MM.1S (cell line): ENCODE measurements around the gene AUP1.

Experiments used
- DNase-seq: peaks from one replicate; pipeline ENCODE4 v3.0.0-alpha.2; 2015
- H2AFZ ChIP-seq: fragments of 300-600 bp; sonication (generic); 2 replicates; pipeline ENCODE4 v1.6.0; 2016; ENCODE audit warnings: antibody characterized with exemption, low read length
- H3F3A ChIP-seq: fragments of 300-600 bp; sonication (generic); 2 replicates; pipeline ENCODE4 v1.6.1; 2016; ENCODE audit warnings: mild to moderate bottlenecking, antibody characterized with exemption, low read length, moderate library complexity, mixed read lengths; ENCODE audit not compliant: insufficient read depth
- H3K27ac ChIP-seq: fragments of 300-600 bp; sonication (generic); 2 replicates; pipeline ENCODE4 v1.5.1; 2016; ENCODE audit warnings: mild to moderate bottlenecking, low read length
- H3K27me3 ChIP-seq: fragments of 300-600 bp; sonication (generic); replicated peaks from 2 replicates; pipeline ENCODE4 v1.6.0; 2016; ENCODE audit warnings: low read length; ENCODE audit not compliant: insufficient read depth
- H3K36me3 ChIP-seq: fragments of 300-600 bp; sonication (generic); replicated peaks from 2 replicates; pipeline ENCODE4 v1.6.1; 2016; ENCODE audit warnings: mild to moderate bottlenecking, low read length, mixed read lengths; ENCODE audit not compliant: insufficient read depth
- H3K4me1 ChIP-seq: fragments of 300-600 bp; sonication (generic); 2 replicates; pipeline ENCODE4 v1.6.1; 2016; ENCODE audit warnings: low read length, mixed read lengths
- H3K4me2 ChIP-seq: fragments of 300-600 bp; sonication (generic); 2 replicates; pipeline ENCODE4 v1.6.0; 2016; ENCODE audit warnings: low read depth, low read length
- H3K4me3 ChIP-seq: fragments of 300-600 bp; sonication (generic); 2 replicates; pipeline ENCODE4 v1.5.1; 2016; ENCODE audit warnings: low read length, mixed read lengths
- H3K79me2 ChIP-seq: fragments of 300-600 bp; sonication (generic); 2 replicates; pipeline ENCODE4 v1.6.1; 2016; ENCODE audit warnings: mixed run types, low read length, mixed read lengths
- H3K9ac ChIP-seq: fragments of 300-600 bp; sonication (generic); 2 replicates; pipeline ENCODE4 v1.6.1; 2016; ENCODE audit warnings: low read length, mixed read lengths
- H3K9me2 ChIP-seq: fragments of 300-600 bp; sonication (generic); replicated peaks from 2 replicates; pipeline ENCODE4 v1.6.1; 2016; ENCODE audit warnings: mild to moderate bottlenecking, low read length, mixed read lengths; ENCODE audit not compliant: insufficient read depth
- H3K9me3 ChIP-seq: fragments of 300-600 bp; sonication (generic); replicated peaks from 2 replicates; pipeline ENCODE4 v1.6.1; 2016; ENCODE audit warnings: mild to moderate bottlenecking, low read length, mixed read lengths; ENCODE audit not compliant: insufficient read depth
- H4K20me1 ChIP-seq: fragments of 300-600 bp; sonication (generic); 2 replicates; pipeline ENCODE4 v1.6.1; 2016; ENCODE audit warnings: mild to moderate bottlenecking, low read length, moderate library complexity, mixed read lengths; ENCODE audit not compliant: insufficient read depth
- EZH2 ChIP-seq: fragments of 300-600 bp; sonication (generic); optimal IDR thresholded peaks from 2 replicates; pipeline ENCODE3; 2017; ENCODE audit warnings: low read depth, mild to moderate bottlenecking, antibody characterized with exemption, low read length, mixed read lengths
- EZH2phosphoT487 ChIP-seq: fragments of 300-600 bp; sonication (generic); IDR thresholded peaks from 2 replicates; pipeline ENCODE4 v1.6.1; 2018; ENCODE audit warnings: antibody characterized with exemption, low read length
- TF ChIP-seq, protein P1 (sequence below): fragments of 300-600 bp; sonication (generic); IDR thresholded peaks from 2 replicates; pipeline ENCODE4 v1.5.1; 2016; ENCODE audit warnings: antibody characterized with exemption, low read length, mixed read lengths

Gene AUP1

GRCh38 chr2:74548900-74549826 lies 19.7 kb upstream of the AUP1 start:
- Histone ChIP-seq H3K4me2 (peak overlapping the region; percentile 71), H3K4me1 (peaks cover 3% of the 10 kb centered on the region; the same call in 1 of the 2 replicates), H3K79me2 (no peaks in the 10 kb centered on the region), H2AFZ (peak overlapping the region; percentile 54; the same call in 1 of the 2 replicates), H3K36me3 (no peaks in the 10 kb centered on the region), H3K9ac (no peak overlapping the region), H4K20me1 (no peaks in the 10 kb centered on the region), H3F3A (no peaks in the 10 kb centered on the region), H3K9me3 (no peaks in the 10 kb centered on the region), H3K27ac (no peak overlapping the region), H3K9me2 (no peaks in the 10 kb centered on the region), H3K4me3 (peak overlapping the region; percentile 51), H3K27me3 (peaks cover 52% of the 10 kb centered on the region)
- DNase-seq: no peak
- TF ChIP-seq EZH2 (peak; percentile 26), EZH2phosphoT487 (no peak)

DNA sequence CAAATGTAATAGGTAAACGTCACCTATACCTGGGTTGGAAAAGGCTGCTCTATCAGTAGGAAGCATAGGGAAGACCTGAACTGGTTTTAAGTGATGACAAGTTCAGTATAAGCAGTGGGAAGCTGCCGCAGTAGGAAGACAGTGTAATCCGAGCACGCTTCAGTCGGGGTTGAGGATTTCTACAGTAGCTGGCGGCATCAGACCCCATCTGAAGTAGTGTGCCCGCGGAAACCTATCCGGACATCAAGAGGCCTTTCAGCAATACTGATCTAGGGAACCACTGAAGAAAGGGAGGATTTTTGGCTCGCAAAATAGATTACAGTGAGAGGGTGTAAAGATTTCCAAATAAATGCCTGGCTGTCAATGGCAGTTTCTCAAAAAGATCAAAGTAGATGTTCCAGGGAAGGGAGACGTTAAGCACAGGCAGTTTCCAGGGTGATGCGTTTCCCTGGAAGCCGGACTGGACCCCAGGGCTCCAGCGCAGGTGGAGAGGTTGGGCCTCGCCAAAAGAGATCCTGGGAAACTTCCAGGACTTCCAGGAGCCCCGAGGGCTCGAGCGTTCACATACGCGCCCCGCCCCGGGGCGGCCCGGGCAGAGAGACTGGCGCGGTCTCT lies 18.9 kb upstream of the AUP1 start:
- H3K27ac ChIP-seq: no peak overlapping the region
- H3K4me3 ChIP-seq: peak overlapping the region; percentile 23; the same call in 1 of the 2 replicates

GRCh38 chr2:74546004-74546403 lies 16.5 kb upstream of the AUP1 start:
- TF ChIP-seq EZH2 (no peak), EZH2phosphoT487 (no peak)
- TF ChIP-seq, protein P1, sequence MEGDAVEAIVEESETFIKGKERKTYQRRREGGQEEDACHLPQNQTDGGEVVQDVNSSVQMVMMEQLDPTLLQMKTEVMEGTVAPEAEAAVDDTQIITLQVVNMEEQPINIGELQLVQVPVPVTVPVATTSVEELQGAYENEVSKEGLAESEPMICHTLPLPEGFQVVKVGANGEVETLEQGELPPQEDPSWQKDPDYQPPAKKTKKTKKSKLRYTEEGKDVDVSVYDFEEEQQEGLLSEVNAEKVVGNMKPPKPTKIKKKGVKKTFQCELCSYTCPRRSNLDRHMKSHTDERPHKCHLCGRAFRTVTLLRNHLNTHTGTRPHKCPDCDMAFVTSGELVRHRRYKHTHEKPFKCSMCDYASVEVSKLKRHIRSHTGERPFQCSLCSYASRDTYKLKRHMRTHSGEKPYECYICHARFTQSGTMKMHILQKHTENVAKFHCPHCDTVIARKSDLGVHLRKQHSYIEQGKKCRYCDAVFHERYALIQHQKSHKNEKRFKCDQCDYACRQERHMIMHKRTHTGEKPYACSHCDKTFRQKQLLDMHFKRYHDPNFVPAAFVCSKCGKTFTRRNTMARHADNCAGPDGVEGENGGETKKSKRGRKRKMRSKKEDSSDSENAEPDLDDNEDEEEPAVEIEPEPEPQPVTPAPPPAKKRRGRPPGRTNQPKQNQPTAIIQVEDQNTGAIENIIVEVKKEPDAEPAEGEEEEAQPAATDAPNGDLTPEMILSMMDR: no peak
- H3K27me3 ChIP-seq: peaks cover 52% of the 10 kb centered on the region
- no peaks in the 10 kb centered on the region for H3K79me2 ChIP-seq
- H3K9me3 ChIP-seq: no peaks in the 10 kb centered on the region
- H3K27ac ChIP-seq: no peak overlapping the region
- no peaks in the 10 kb centered on the region for H3F3A ChIP-seq
- no peaks in the 10 kb centered on the region for H3K36me3 ChIP-seq
- no peaks in the 10 kb centered on the region for H4K20me1 ChIP-seq
- no peak overlapping the region for H3K4me3 ChIP-seq
- H2AFZ ChIP-seq: no peak overlapping the region
- H3K4me2 ChIP-seq: no peak overlapping the region
- no peaks in the 10 kb centered on the region for H3K9me2 ChIP-seq
- no peak overlapping the region for H3K9ac ChIP-seq
- no peak for DNase-seq
- H3K4me1 ChIP-seq: no peaks in the 10 kb centered on the region

More for the DNA sequence above, 18.9 kb upstream of the AUP1 start:
- Histone ChIP-seq H3K4me1 (no peaks in the 10 kb centered on the region), H2AFZ (no peak overlapping the region), H3K9me2 (no peaks in the 10 kb centered on the region), H3K4me2 (peak overlapping the region; percentile 71), H3F3A (no peaks in the 10 kb centered on the region), H3K9me3 (no peaks in the 10 kb centered on the region), H3K27me3 (peaks cover 52% of the 10 kb centered on the region), H4K20me1 (no peaks in the 10 kb centered on the region), H3K36me3 (no peaks in the 10 kb centered on the region), H3K9ac (no peak overlapping the region), H3K79me2 (no peaks in the 10 kb centered on the region)
- DNase-seq: no peak
- TF ChIP-seq EZH2phosphoT487 (no peak), EZH2 (no peak)
- TF ChIP-seq, protein P1: no peak

GRCh38 chr2:74544634-74545033 lies 15.1 kb upstream of the AUP1 start:
- H3K27me3 ChIP-seq: peaks cover 39% of the 10 kb centered on the region
- H3K9ac ChIP-seq: no peak overlapping the region
- H4K20me1 ChIP-seq: no peaks in the 10 kb centered on the region
- H3K36me3 ChIP-seq: no peaks in the 10 kb centered on the region
- no peaks in the 10 kb centered on the region for H3K9me3 ChIP-seq
- H3K9me2 ChIP-seq: no peaks in the 10 kb centered on the region
- no peaks in the 10 kb centered on the region for H3K79me2 ChIP-seq
- no peak overlapping the region for H2AFZ ChIP-seq
- no peak for TF ChIP-seq EZH2phosphoT487
- TF ChIP-seq EZH2: no peak
- TF ChIP-seq, protein P1: peak; percentile 38
- no peak overlapping the region for H3K4me2 ChIP-seq
- DNase-seq: no peak
- no peaks in the 10 kb centered on the region for H3K4me1 ChIP-seq
- H3F3A ChIP-seq: no peaks in the 10 kb centered on the region
- no peak overlapping the region for H3K27ac ChIP-seq
- no peak overlapping the region for H3K4me3 ChIP-seq
